CD14-positive monocyte (primary cell): ENCODE measurements around the gene CACNA1D. TPM values are rescaled to one million over a fixed set of nuclear protein-coding genes. Genes with fewer than 3 reads are reported as not detected.

Experiments
- DNase-seq, 3 donors: peaks; one replicate each; pipeline ENCODE4 v3.0.0-alpha.2; 2011 to 2022
- H2AFZ ChIP-seq: 2 replicates; pipeline ENCODE4 v1.6.0; 2012; ENCODE audit warnings: mild to moderate bottlenecking, low read depth, low read length, inconsistent platforms; ENCODE audit not compliant: insufficient read depth, poor library complexity, severe bottlenecking
- H3K27ac ChIP-seq, 2 donors: 1 replicate in 1 of 2; 2 replicates in 1 of 2; pipeline ENCODE4 v1.5.1; 2012 to 2013; ENCODE audit warnings: low read length in 2 of 2, control low read depth in 1 of 2, inconsistent platforms in 1 of 2, low read depth in 1 of 2, mild to moderate bottlenecking in 1 of 2
- H3K27me3 ChIP-seq, 2 donors: one replicate each; pipeline versions ENCODE4 v1.6.0 to v1.6.1; 2011 to 2013; ENCODE audit warnings: low read length in 2 of 2; ENCODE audit not compliant: control insufficient read depth in 2 of 2, insufficient read depth in 2 of 2
- H3K36me3 ChIP-seq, 2 donors: replicated peaks in 1 of 2; 1 replicate in 1 of 2; 2 replicates in 1 of 2; pipeline versions ENCODE4 v1.5.1 to v1.6.1; 2012 to 2013; ENCODE audit warnings: low read length in 2 of 2, control low read depth in 1 of 2, inconsistent platforms in 1 of 2, mild to moderate bottlenecking in 1 of 2; ENCODE audit not compliant: insufficient read depth in 2 of 2, control insufficient read depth in 1 of 2
- H3K4me1 ChIP-seq, 2 donors: 1 replicate in 1 of 2; 2 replicates in 1 of 2; pipeline versions ENCODE4 v1.5.1 to v1.6.1; 2012 to 2013; ENCODE audit warnings: low read length in 2 of 2, control low read depth in 1 of 2, inconsistent platforms in 1 of 2, mild to moderate bottlenecking in 1 of 2, moderate library complexity in 1 of 2; ENCODE audit not compliant: insufficient read depth in 2 of 2, control insufficient read depth in 1 of 2
- H3K4me2 ChIP-seq: replicated peaks from 2 replicates; pipeline ENCODE3; 2012; ENCODE audit warnings: low read length, moderate library complexity, mild to moderate bottlenecking; ENCODE audit not compliant: poor library complexity, severe bottlenecking; ENCODE audit errors: extremely low read depth
- H3K4me3 ChIP-seq, 3 experiments: fragments of 200-600 bp in 1 of 3; sonication (generic) in 1 of 3; replicated peaks in 1 of 3; 1 replicate in 2 of 3; 2 replicates in 1 of 3; pipeline ENCODE4 v1.5.1; 2011 to 2013; ENCODE audit warnings: low read length in 3 of 3, mild to moderate bottlenecking in 3 of 3, control low read depth in 2 of 3, low read depth in 2 of 3, inconsistent platforms in 1 of 3, moderate library complexity in 1 of 3
- H3K79me2 ChIP-seq: 2 replicates; pipeline ENCODE4 v1.6.0; 2012; ENCODE audit warnings: mild to moderate bottlenecking, control low read depth, inconsistent platforms, low read length, moderate library complexity; ENCODE audit not compliant: insufficient read depth
- H3K9ac ChIP-seq: 2 replicates; pipeline ENCODE4 v1.6.0; 2017; ENCODE audit warnings: low read length, mild to moderate bottlenecking; ENCODE audit not compliant: insufficient read depth, poor library complexity, severe bottlenecking
- H3K9me3 ChIP-seq, 2 donors: replicated peaks in 1 of 2; 1 replicate in 1 of 2; 2 replicates in 1 of 2; pipeline versions ENCODE4 v1.5.1 to v1.6.1; 2012 to 2013; ENCODE audit warnings: low read length in 2 of 2, control low read depth in 1 of 2; ENCODE audit not compliant: control insufficient read depth in 1 of 2, insufficient read depth in 1 of 2
- H4K20me1 ChIP-seq: 2 replicates; pipeline ENCODE4 v1.6.0; 2012; ENCODE audit warnings: mild to moderate bottlenecking, low read length, control low read depth, moderate library complexity; ENCODE audit not compliant: insufficient read depth
- H3K27ac Mint-ChIP-seq, 7 donors: one replicate each; pipeline ENCODE4 v1.8.0; 2020; ENCODE audit warnings: mild to moderate bottlenecking in 7 of 7, mixed read lengths in 7 of 7, moderate library complexity in 6 of 7, inconsistent platforms in 2 of 7
- H3K27me3 Mint-ChIP-seq, 3 donors: one replicate each; pipeline ENCODE4 v1.8.0; 2021 to 2022; ENCODE audit warnings: low read depth in 3 of 3, mild to moderate bottlenecking in 3 of 3, mixed read lengths in 3 of 3, moderate library complexity in 3 of 3, inconsistent platforms in 1 of 3
- H3K36me3 Mint-ChIP-seq, 2 donors: one replicate each; pipeline ENCODE4 v1.8.0; 2020; ENCODE audit warnings: mixed read lengths in 2 of 2, inconsistent platforms in 1 of 2, mild to moderate bottlenecking in 1 of 2
- H3K4me1 Mint-ChIP-seq: one replicate; pipeline ENCODE4 v1.8.0; 2020; ENCODE audit warnings: mild to moderate bottlenecking, mixed read lengths
- H3K4me3 Mint-ChIP-seq, 2 donors: one replicate each; pipeline ENCODE4 v1.8.0; 2020; ENCODE audit warnings: mild to moderate bottlenecking in 2 of 2, mixed read lengths in 2 of 2, moderate library complexity in 1 of 2
- H3K9me3 Mint-ChIP-seq, 7 donors: one replicate each; pipeline ENCODE4 v1.8.0; 2020 to 2022; ENCODE audit warnings: mixed read lengths in 7 of 7, mild to moderate bottlenecking in 6 of 7, moderate library complexity in 6 of 7, inconsistent platforms in 2 of 7
- CTCF ChIP-seq: fragments of 200-600 bp; IDR thresholded peaks from one replicate; pipeline ENCODE4 v1.8.0; 2022; ENCODE audit warnings: antibody characterized with exemption, mild to moderate bottlenecking
- WGBS: methylation state at CpG from one replicate; pipeline ENCODE4 v1.1.5; 2013; ENCODE audit warnings: missing lambda C conversion rate; ENCODE audit not compliant: insufficient coverage; 5-methylcytosine and 5-hydroxymethylcytosine counted together
- intact Hi-C, 2 donors: fragments of 100-400 bp; cut with micrococcal nuclease; formaldehyde crosslinking; loops; one replicate each; pipeline versions ENCODE4 v1.15.0 to v1.15.1; 2023
- polyA plus RNA-seq, 3 donors: library from polyadenylated mRNA; depleted of rRNA in 1 of 3; unstranded in 2 of 3; stranded (reverse) in 1 of 3; fragments of 300-500 nt in 2 of 3; fragments of >200 nt in 1 of 3; fragmentation: Illumina TruSeq in 2 of 3; gene quantifications; 1 replicate in 2 of 3; 2 replicates in 1 of 3; pipeline ENCODE4 v1.2.3, GENCODE V29; 2012 to 2021

CACNA1D gene
- polyA plus RNA-seq, 3 donors, result 0.29 to 1.2 (median 0.98) TPM

- Histone ChIP-seq H3K9me3 (no peaks in the 10 kb centered on the region), H3K4me2 (no peak overlapping the region), H3K27me3 (no peaks in the 10 kb centered on the region), H3K4me3 (no peak overlapping the region), H3K9ac (no peak overlapping the region), H3K4me1 (no peaks in the 10 kb centered on the region), H3K79me2 (no peaks in the 10 kb centered on the region), H4K20me1 (no peaks in the 10 kb centered on the region), H3K27ac (no peak overlapping the region), H3K36me3 (no peaks in the 10 kb centered on the region), H2AFZ (no peak overlapping the region)
- H3K4me1 Mint-ChIP-seq, result no peaks in the 10 kb centered on the region
- no peak for DNase-seq
- intact Hi-C loops, result no loop called here
- no peak overlapping the region for H3K27ac Mint-ChIP-seq
- H3K9me3 Mint-ChIP-seq, result peaks cover 0 to 2% (median 0%) of the 10 kb centered on the region in 7 donors
- no peak for TF ChIP-seq CTCF
- WGBS, result no CpG with 5 or more reads among the region's 3 CpGs
- H3K36me3 Mint-ChIP-seq, result no peaks in the 10 kb centered on the region
- H3K27me3 Mint-ChIP-seq, result peaks cover 3 to 7% (median 6%) of the 10 kb centered on the region in 3 donors
- H3K4me3 Mint-ChIP-seq, result no peak overlapping the region
Measured at GRCh38 chr3:53581671-53582070, 87.3 kb downstream of the CACNA1D start.

DNA sequence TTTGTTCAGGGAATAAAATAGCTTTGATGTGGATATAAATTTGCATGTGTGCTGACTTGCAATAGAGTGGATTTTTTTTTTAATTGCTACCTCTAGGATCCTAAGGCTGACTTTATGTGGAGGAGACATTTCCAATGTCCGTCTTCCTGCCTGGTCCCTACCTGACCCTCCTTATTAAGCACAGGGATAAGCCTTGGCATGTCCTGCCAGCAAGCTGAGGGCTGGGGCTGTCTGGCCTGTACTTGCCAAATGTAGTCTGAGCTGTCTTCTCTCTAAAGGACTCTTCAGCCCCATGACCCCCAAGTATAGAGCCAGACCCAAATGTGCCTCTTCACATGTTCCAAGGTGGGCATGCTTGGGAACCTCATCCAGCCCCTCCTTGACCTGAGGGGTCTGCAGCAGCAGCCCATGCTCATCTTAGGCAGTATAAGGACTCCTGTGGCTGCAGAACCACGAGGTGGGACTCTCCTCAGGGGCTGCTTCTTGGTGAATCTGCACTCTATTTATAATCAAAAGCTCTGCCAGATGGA lies 88.8 kb downstream of the CACNA1D start:
- H3K4me1 Mint-ChIP-seq, result no peaks in the 10 kb centered on the region
- Histone ChIP-seq H2AFZ (no peak overlapping the region), H3K36me3 (no peaks in the 10 kb centered on the region), H4K20me1 (no peaks in the 10 kb centered on the region), H3K79me2 (no peaks in the 10 kb centered on the region), H3K4me1 (no peaks in the 10 kb centered on the region), H3K27ac (no peak overlapping the region), H3K27me3 (no peaks in the 10 kb centered on the region), H3K9me3 (no peaks in the 10 kb centered on the region), H3K9ac (no peak overlapping the region), H3K4me3 (no peak overlapping the region), H3K4me2 (no peak overlapping the region)
- H3K27me3 Mint-ChIP-seq, result peaks cover 3 to 5% (median 3%) of the 10 kb centered on the region in 3 donors
- H3K27ac Mint-ChIP-seq, result no peak overlapping the region
- H3K9me3 Mint-ChIP-seq, result peaks cover 0 to 2% (median 0%) of the 10 kb centered on the region in 7 donors
- DNase-seq, result no peak
- TF ChIP-seq CTCF, result no peak
- no peak overlapping the region for H3K4me3 Mint-ChIP-seq
- intact Hi-C loops, result no loop called here
- H3K36me3 Mint-ChIP-seq, result no peaks in the 10 kb centered on the region
- WGBS, result 60% methylated on average over 1 of the region's 2 CpGs
